Smooth muscle cell (in vitro differentiated cells): ENCODE results near the gene DNALI1. TPM values are rescaled to one million over a fixed set of nuclear protein-coding genes. Genes with fewer than 3 reads are reported as not detected.
"Not testable (repeated sequence)": the region's sequence is repeated elsewhere in the genome, so short reads cannot be mapped to it uniquely, and the experiment has no call there.

Source experiments
- DNase-seq: peaks from one replicate; lab custom pipeline; 2025; ENCODE audit not compliant: unreplicated experiment; lab: John Stamatoyannopoulos, UW
- H2AFZ ChIP-seq: fragments of 200-600 bp; sonication (generic); 2 replicates; pipeline ENCODE4 v1.6.0; 2016; ENCODE audit warnings: antibody characterized with exemption, low read depth, mild to moderate bottlenecking
- H3F3A ChIP-seq: fragments of 200-600 bp; sonication (generic); 2 replicates; pipeline ENCODE4 v1.6.0; 2017; ENCODE audit warnings: antibody characterized with exemption, low read depth
- H3K27ac ChIP-seq: fragments of 200-600 bp; sonication (generic); 2 replicates; pipeline ENCODE4 v1.5.1; 2016; ENCODE audit warnings: low read depth, mild to moderate bottlenecking
- H3K27me3 ChIP-seq: fragments of 200-600 bp; sonication (generic); 2 replicates; pipeline ENCODE4 v1.6.1; 2016; ENCODE audit warnings: low read depth, mild to moderate bottlenecking
- H3K36me3 ChIP-seq: fragments of 200-600 bp; sonication (generic); 2 replicates; pipeline ENCODE4 v1.5.1; 2016; ENCODE audit warnings: low read depth
- H3K4me1 ChIP-seq: fragments of 200-600 bp; sonication (generic); 2 replicates; pipeline ENCODE4 v1.5.1; 2016; ENCODE audit warnings: low read depth
- H3K4me2 ChIP-seq: fragments of 200-600 bp; sonication (generic); 2 replicates; pipeline ENCODE4 v1.6.0; 2016; ENCODE audit warnings: mild to moderate bottlenecking
- H3K4me3 ChIP-seq: fragments of 200-600 bp; sonication (generic); 2 replicates; pipeline ENCODE4 v1.5.1; 2016; ENCODE audit warnings: mild to moderate bottlenecking
- H3K79me2 ChIP-seq: fragments of 200-600 bp; sonication (generic); 2 replicates; pipeline ENCODE4 v1.6.0; 2016; ENCODE audit warnings: low read depth, mild to moderate bottlenecking
- H3K9ac ChIP-seq: fragments of 200-600 bp; sonication (generic); 2 replicates; pipeline ENCODE4 v1.6.0; 2016; ENCODE audit warnings: low read depth
- H3K9me3 ChIP-seq: fragments of 200-600 bp; sonication (generic); replicated peaks from 2 replicates; pipeline ENCODE4 v1.5.1; 2016; ENCODE audit warnings: low read depth
- H4K20me1 ChIP-seq: fragments of 200-600 bp; sonication (generic); 2 replicates; pipeline ENCODE4 v1.6.0; 2016; ENCODE audit warnings: low read depth
- WGBS: methylation state at CpG from one replicate; pipeline ENCODE4 v1.1.7; 2016; ENCODE audit warnings: low lambda C conversion rate; 5-methylcytosine and 5-hydroxymethylcytosine counted together
- polyA plus RNA-seq: library from polyadenylated mRNA; unstranded; fragments of >200 nt; fragmentation: Nextera tagmentation; extraction: Ambion mirVana; gene quantifications from 2 replicates; pipeline ENCODE4 v1.2.1, GENCODE V29; 2016
- total RNA-seq: library from RNA; depleted of rRNA; stranded (reverse); fragments of >200 nt; gene quantifications from 2 replicates; pipeline ENCODE4 v1.2.3, GENCODE V29; 2014
- TF ChIP-seq, protein P1 (sequence below): fragments of 200-600 bp; sonication (generic); IDR thresholded peaks from 2 replicates; pipeline ENCODE4 v1.5.1; 2017; ENCODE audit warnings: borderline replicate concordance, mild to moderate bottlenecking, antibody characterized with exemption; ENCODE audit not compliant: insufficient read depth, poor library complexity, severe bottlenecking

DNALI1 gene
- total and polyA plus RNA-seq, 2 experiments from 2014 or later = 7.2 to 8.4 TPM

DNA sequence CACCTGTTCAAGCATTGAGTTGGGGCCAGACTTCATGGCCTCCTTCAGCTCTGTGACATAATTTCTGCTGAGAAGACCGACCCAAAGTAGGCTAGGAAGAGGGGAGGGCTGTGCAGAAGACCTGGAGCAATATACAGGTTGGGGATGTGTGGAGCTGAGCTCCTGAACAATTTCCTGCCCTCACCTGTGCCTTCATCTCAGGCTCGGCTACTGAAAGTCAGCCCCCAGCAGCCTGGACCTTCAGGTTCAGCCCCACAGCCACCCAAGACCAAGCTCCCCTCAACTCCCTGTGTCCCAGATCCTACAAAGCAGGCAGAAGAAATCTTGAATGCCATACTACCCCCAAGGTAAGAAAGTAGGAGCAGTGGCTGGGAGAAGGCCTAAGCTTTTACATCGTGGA, 662 bp downstream of the DNALI1 start:
- H3K4me1 ChIP-seq = peaks cover 13% of the 10 kb centered on the region
- H2AFZ ChIP-seq = no peak overlapping the region
- no peaks in the 10 kb centered on the region for H3F3A ChIP-seq
- TF ChIP-seq, protein P1, sequence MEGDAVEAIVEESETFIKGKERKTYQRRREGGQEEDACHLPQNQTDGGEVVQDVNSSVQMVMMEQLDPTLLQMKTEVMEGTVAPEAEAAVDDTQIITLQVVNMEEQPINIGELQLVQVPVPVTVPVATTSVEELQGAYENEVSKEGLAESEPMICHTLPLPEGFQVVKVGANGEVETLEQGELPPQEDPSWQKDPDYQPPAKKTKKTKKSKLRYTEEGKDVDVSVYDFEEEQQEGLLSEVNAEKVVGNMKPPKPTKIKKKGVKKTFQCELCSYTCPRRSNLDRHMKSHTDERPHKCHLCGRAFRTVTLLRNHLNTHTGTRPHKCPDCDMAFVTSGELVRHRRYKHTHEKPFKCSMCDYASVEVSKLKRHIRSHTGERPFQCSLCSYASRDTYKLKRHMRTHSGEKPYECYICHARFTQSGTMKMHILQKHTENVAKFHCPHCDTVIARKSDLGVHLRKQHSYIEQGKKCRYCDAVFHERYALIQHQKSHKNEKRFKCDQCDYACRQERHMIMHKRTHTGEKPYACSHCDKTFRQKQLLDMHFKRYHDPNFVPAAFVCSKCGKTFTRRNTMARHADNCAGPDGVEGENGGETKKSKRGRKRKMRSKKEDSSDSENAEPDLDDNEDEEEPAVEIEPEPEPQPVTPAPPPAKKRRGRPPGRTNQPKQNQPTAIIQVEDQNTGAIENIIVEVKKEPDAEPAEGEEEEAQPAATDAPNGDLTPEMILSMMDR = no peak
- 94% methylated on average over 3 of the region's 3 CpGs for WGBS
- DNase-seq = no peak
- H4K20me1 ChIP-seq = peaks cover 12% of the 10 kb centered on the region
- no peaks in the 10 kb centered on the region for H3K36me3 ChIP-seq
- H3K4me3 ChIP-seq = peak overlapping the region; percentile 41
- peak overlapping the region; percentile 42 for H3K9ac ChIP-seq
- peaks cover 16% of the 10 kb centered on the region for H3K79me2 ChIP-seq
- H3K27me3 ChIP-seq = no peaks in the 10 kb centered on the region
- peak overlapping the region; percentile 90 for H3K4me2 ChIP-seq
- H3K9me3 ChIP-seq = no peaks in the 10 kb centered on the region
- H3K27ac ChIP-seq = peak overlapping the region; percentile 20

GRCh38 chr1:37558411-37558810, 1.7 kb downstream of the DNALI1 start:
- Histone ChIP-seq H3K79me2 (peaks cover 6% of the 10 kb centered on the region), H4K20me1 (peaks cover 1% of the 10 kb centered on the region), H3K27me3 (no peaks in the 10 kb centered on the region), H3K9me3 (no peaks in the 10 kb centered on the region), H3F3A (peaks cover 6% of the 10 kb centered on the region), H3K4me1 (peaks cover 3% of the 10 kb centered on the region), H3K36me3 (no peaks in the 10 kb centered on the region), H3K27ac (no peak overlapping the region), H3K9ac (no peak overlapping the region), H3K4me2 (no peak overlapping the region), H2AFZ (no peak overlapping the region), H3K4me3 (no peak overlapping the region)
- WGBS = 84% methylated on average over 1 of the region's 1 CpG
- DNase-seq = no peak
- TF ChIP-seq, protein P1 = no peak

GRCh38 chr1:37559080-37559479, 2.3 kb downstream of the DNALI1 start:
- TF ChIP-seq, protein P1 = no peak
- Histone ChIP-seq H3F3A (peaks cover 6% of the 10 kb centered on the region), H3K79me2 (no peaks in the 10 kb centered on the region), H2AFZ (no peak overlapping the region), H3K9ac (no peak overlapping the region), H3K4me2 (no peak overlapping the region), H4K20me1 (no peaks in the 10 kb centered on the region), H3K36me3 (no peaks in the 10 kb centered on the region), H3K27me3 (no peaks in the 10 kb centered on the region), H3K27ac (no peak overlapping the region), H3K4me1 (peaks cover 2% of the 10 kb centered on the region), H3K4me3 (no peak overlapping the region), H3K9me3 (no peaks in the 10 kb centered on the region)
- 92% methylated on average over 7 of the region's 7 CpGs for WGBS
- no peak for DNase-seq

DNA sequence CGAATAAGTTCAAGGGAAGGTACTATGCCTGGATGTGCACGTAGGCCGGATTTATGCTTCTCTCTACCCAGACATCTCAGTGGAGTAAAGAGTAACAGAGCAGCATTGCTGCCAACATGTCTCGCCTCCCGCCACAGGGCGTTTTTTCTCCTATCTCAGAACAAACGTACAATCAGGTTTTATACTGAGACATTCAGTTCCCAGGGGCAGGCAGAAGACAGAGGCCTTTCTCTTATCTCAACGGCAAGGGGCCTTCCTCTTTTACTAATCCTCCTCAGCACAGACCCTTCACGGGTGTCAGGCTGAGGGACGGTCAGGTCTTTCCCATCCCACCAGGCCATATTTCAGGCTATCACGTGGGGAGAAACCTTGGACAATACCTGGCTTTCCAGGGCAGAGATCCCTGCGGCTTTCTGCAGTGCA, 3.2 kb downstream of the DNALI1 start:
- DNase-seq, H3K27me3 ChIP-seq, H3K9me3 ChIP-seq, H3K4me2 ChIP-seq, H2AFZ ChIP-seq, H3K9ac ChIP-seq, H3F3A ChIP-seq, H4K20me1 ChIP-seq, H3K4me1 ChIP-seq, H3K4me3 ChIP-seq, H3K79me2 ChIP-seq, H3K27ac ChIP-seq, H3K36me3 ChIP-seq: not testable (repeated sequence)
- 64% methylated on average over 12 of the region's 12 CpGs for WGBS
